ENCODE measurements around the gene MKRN2OS. TPM values are rescaled to one million over a fixed set of nuclear protein-coding genes. Genes with fewer than 3 reads are reported as not detected.

MKRN2OS gene
- total RNA-seq, 1 donor from 2014 or later: not detected

DNA sequence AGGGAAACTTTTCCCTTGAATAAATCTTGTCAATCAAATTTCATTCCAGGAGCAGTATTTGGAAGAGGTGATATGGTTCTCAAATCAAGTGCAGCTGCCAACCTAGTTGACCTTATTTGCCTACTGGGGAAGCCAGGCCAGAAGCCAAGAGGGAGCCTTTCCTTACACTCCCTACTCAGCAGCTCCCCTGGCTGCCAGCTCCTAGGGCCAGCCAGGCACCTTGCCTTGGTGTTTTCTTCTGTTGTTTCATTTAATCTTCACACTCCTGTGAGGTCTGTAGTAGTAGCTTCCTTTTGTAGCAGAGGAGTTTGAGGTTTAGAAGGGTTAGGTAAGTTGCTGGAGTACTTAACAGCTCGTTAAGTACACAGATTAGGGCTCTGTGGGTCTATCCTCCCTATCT, 22.6 kb downstream of the MKRN2OS start:
- no peaks in the 10 kb centered on the region for H3K27me3 ChIP-seq
- DNase-seq (ENCODE audit: low spot score in 2 of 2): no peak
- no peaks in the 10 kb centered on the region for H3K9me3 ChIP-seq
- H3K36me3 ChIP-seq: peaks cover 0 to 18% of the 10 kb centered on the region in 2 donors
- no peak overlapping the region for H3K4me3 ChIP-seq
- no peak overlapping the region for H3K27ac ChIP-seq
- no peak for TF ChIP-seq CTCF (IDR thresholded peaks at IDR 0.05)
- intact Hi-C loops (cut with DNase I): no loop called here
- H3K4me1 ChIP-seq: no peaks in the 10 kb centered on the region

GRCh38 chr3:12521010-12521409, 24.3 kb downstream of the MKRN2OS start:
- Histone ChIP-seq H3K27ac (no peak overlapping the region), H3K4me3 (no peak overlapping the region), H3K36me3 (peaks cover 0 to 18% of the 10 kb centered on the region in 2 donors), H3K9me3 (no peaks in the 10 kb centered on the region), H3K4me1 (no peaks in the 10 kb centered on the region), H3K27me3 (no peaks in the 10 kb centered on the region)
- no peak for DNase-seq (ENCODE audit: low spot score in 2 of 2)
- intact Hi-C loops (cut with DNase I): no loop called here
- no peak for TF ChIP-seq CTCF (IDR thresholded peaks at IDR 0.05)

GRCh38 chr3:12518261-12519028, 26.9 kb downstream of the MKRN2OS start:
- no peaks in the 10 kb centered on the region for H3K4me1 ChIP-seq
- H3K27me3 ChIP-seq: no peaks in the 10 kb centered on the region
- no peak overlapping the region for H3K4me3 ChIP-seq
- intact Hi-C loops (cut with DNase I): no loop called here
- no peak overlapping the region for H3K27ac ChIP-seq
- DNase-seq (ENCODE audit: low spot score in 2 of 2): no peak
- TF ChIP-seq CTCF (IDR thresholded peaks at IDR 0.05): no peak
- peaks cover 0 to 18% of the 10 kb centered on the region in 2 donors for H3K36me3 ChIP-seq
- no peaks in the 10 kb centered on the region for H3K9me3 ChIP-seq

- Histone ChIP-seq H3K36me3 (peaks cover 0 to 14% of the 10 kb centered on the region in 2 donors), H3K4me3 (no peak overlapping the region), H3K27me3 (no peaks in the 10 kb centered on the region), H3K4me1 (no peaks in the 10 kb centered on the region), H3K27ac (no peak overlapping the region), H3K9me3 (no peaks in the 10 kb centered on the region)
- no peak for TF ChIP-seq CTCF (IDR thresholded peaks at IDR 0.05)
- DNase-seq (ENCODE audit: low spot score in 2 of 2): no peak
- intact Hi-C loops (cut with DNase I): no loop called here
Measured at GRCh38 chr3:12516873-12517272, 28.4 kb downstream of the MKRN2OS start.

GRCh38 chr3:12515631-12516030, 29.7 kb downstream of the MKRN2OS start:
- intact Hi-C loops (cut with DNase I): no loop called here
- Histone ChIP-seq H3K4me1 (no peaks in the 10 kb centered on the region), H3K27me3 (no peaks in the 10 kb centered on the region), H3K4me3 (no peak overlapping the region), H3K9me3 (no peaks in the 10 kb centered on the region), H3K36me3 (peaks cover 0 to 9% of the 10 kb centered on the region in 2 donors), H3K27ac (no peak overlapping the region)
- DNase-seq (ENCODE audit: low spot score in 2 of 2): no peak
- TF ChIP-seq CTCF (IDR thresholded peaks at IDR 0.05): no peak

All from ascending aorta (tissue), 2 donors.